ENCODE results near the gene STARD3.
A peak's percentile ranks its signal among the peaks of the same experiment; 100 is the strongest.

The STARD3 gene

GRCh38 chr17:39633570-39634183 is 3.3 kb upstream of the STARD3 start:
- DNase-seq (ENCODE audit: low read depth) = no peak
- TF ChIP-seq, protein P1, sequence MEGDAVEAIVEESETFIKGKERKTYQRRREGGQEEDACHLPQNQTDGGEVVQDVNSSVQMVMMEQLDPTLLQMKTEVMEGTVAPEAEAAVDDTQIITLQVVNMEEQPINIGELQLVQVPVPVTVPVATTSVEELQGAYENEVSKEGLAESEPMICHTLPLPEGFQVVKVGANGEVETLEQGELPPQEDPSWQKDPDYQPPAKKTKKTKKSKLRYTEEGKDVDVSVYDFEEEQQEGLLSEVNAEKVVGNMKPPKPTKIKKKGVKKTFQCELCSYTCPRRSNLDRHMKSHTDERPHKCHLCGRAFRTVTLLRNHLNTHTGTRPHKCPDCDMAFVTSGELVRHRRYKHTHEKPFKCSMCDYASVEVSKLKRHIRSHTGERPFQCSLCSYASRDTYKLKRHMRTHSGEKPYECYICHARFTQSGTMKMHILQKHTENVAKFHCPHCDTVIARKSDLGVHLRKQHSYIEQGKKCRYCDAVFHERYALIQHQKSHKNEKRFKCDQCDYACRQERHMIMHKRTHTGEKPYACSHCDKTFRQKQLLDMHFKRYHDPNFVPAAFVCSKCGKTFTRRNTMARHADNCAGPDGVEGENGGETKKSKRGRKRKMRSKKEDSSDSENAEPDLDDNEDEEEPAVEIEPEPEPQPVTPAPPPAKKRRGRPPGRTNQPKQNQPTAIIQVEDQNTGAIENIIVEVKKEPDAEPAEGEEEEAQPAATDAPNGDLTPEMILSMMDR (IDR thresholded peaks at IDR 0.05; ENCODE audit: insufficient read depth, low read depth, low read length, missing control alignments) = no peak
- no peak overlapping the region for H3K4me3 ChIP-seq (ENCODE audit: low read length)

- TF ChIP-seq, protein P1 (IDR thresholded peaks at IDR 0.05; ENCODE audit: insufficient read depth, low read depth, low read length, missing control alignments) = peak; percentile 69
- H3K4me3 ChIP-seq (ENCODE audit: low read length) = no peak overlapping the region
- peak; percentile 57 for DNase-seq (ENCODE audit: low read depth)
Observed at GRCh38 chr17:39634384-39634871, 2.5 kb upstream of the STARD3 start.

DNA sequence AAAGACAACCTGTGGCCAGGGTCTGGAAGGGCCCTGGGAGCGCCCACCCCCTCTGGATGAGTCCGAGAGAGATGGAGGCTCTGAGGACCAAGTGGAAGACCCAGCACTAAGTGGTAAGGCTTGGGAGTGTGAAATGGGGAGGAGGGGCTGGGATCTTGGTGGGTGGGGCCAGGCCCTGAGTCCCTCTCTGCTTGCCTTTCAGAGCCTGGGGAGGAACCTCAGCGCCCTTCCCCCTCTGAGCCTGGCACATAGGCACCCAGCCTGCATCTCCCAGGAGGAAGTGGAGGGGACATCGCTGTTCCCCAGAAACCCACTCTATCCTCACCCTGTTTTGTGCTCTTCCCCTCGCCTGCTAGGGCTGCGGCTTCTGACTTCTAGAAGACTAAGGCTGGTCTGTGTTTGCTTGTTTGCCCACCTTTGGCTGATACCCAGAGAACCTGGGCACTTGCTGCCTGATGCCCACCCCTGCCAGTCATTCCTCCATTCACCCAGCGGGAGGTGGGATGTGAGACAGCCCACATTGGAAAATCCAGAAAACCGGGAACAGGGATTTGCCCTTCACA is 1.2 kb upstream of the STARD3 start:
- no peak for DNase-seq (ENCODE audit: low read depth)
- no peak overlapping the region for H3K4me3 ChIP-seq (ENCODE audit: low read length)
- TF ChIP-seq, protein P1 (IDR thresholded peaks at IDR 0.05; ENCODE audit: insufficient read depth, low read depth, low read length, missing control alignments) = no peak

GRCh38 chr17:39636587-39636926 is 387 bp upstream of the STARD3 start:
- no peak for DNase-seq (ENCODE audit: low read depth)
- H3K4me3 ChIP-seq (ENCODE audit: low read length) = peak overlapping the region; percentile 95
- TF ChIP-seq, protein P1 (IDR thresholded peaks at IDR 0.05; ENCODE audit: insufficient read depth, low read depth, low read length, missing control alignments) = no peak

- no peak for DNase-seq (ENCODE audit: low read depth)
- peak overlapping the region; percentile 95 for H3K4me3 ChIP-seq (ENCODE audit: low read length)
Observed at GRCh38 chr17:39638317-39638716, 1.4 kb downstream of the STARD3 start.

GRCh38 chr17:39639043-39639442 is 2.1 kb downstream of the STARD3 start:
- TF ChIP-seq, protein P1 (IDR thresholded peaks at IDR 0.05; ENCODE audit: insufficient read depth, low read depth, low read length, missing control alignments) = no peak
- no peak overlapping the region for H3K4me3 ChIP-seq (ENCODE audit: low read length)
- DNase-seq (ENCODE audit: low read depth) = no peak

More at GRCh38 chr17:39638317-39638716, 1.4 kb downstream of the STARD3 start:
- TF ChIP-seq, protein P1 (IDR thresholded peaks at IDR 0.05; ENCODE audit: insufficient read depth, low read depth, low read length, missing control alignments) = no peak

All from epithelial cell of esophagus (primary cell).